ENCODE results near the gene SHANK1.
"Not testable (repeated sequence)": the region's sequence is repeated elsewhere in the genome, so short reads cannot be mapped to it uniquely, and the experiment has no call there.

DNA sequence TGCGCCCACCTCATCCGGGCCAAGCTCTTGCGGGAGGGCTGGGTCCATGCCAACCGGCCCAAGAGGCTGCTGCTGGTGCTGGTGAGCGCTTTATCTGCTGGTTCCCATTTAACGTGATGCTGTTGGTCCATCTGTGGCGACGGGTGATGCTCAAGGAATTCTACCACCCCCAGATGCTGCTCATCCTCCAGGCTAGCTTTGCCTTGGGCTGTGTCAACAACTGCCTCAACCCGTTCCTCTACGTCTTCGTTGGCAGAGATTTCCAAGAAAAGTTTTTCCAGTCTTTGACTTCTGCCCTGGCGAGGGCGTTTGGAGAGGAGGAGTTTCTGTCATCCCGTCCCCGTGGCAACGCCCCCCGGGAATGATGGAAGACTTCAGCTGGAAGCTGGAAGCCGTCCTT is 39.5 kb upstream of the SHANK1 start:
- not testable (repeated sequence) for TF ChIP-seq EZH2 (IDR thresholded peaks at IDR 0.05; ENCODE audit: insufficient read depth, poor library complexity, severe bottlenecking); EZH2phosphoT487 (IDR thresholded peaks at IDR 0.05; ENCODE audit: insufficient read depth, low read depth)
